Naive thymus-derived CD8-positive, alpha-beta T cell (primary cell): ENCODE data around the gene TSHR. TPM values are rescaled to one million over a fixed set of nuclear protein-coding genes. Genes with fewer than 3 reads are reported as not detected.
A peak's percentile ranks its signal among the peaks of the same experiment; 100 is the strongest.

Experiments
- ATAC-seq, 2 donors: fragments of 150-1000 bp; cut with Tn5 transposase in 1 of 2; sonication (Bioruptor Pico), chemical (Tn5 transposase) in 1 of 2; 1 replicate in 1 of 2; 2 replicates in 1 of 2; pipeline ENCODE4 v1.10.0; 2021; ENCODE audit warnings: mild to moderate bottlenecking in 2 of 2, moderate library complexity in 2 of 2
- POLR2A ChIA-PET: fragments of 350-600 bp; sonication (Branson Sonifier 250); formaldehyde crosslinking; loops from one replicate; lab custom pipeline; 2021; ENCODE audit warnings: antibody characterized with exemption; lab: Charles Lee
- DNase-seq, 10 donors: peaks; one replicate each; pipeline versions ENCODE4 v3.0.0 to v3.0.0-alpha.2; 2020 to 2022
- H3K27ac Mint-ChIP-seq, 10 donors: one replicate each; pipeline ENCODE4 v1.8.0; 2020 to 2022; ENCODE audit warnings: mild to moderate bottlenecking in 10 of 10, mixed read lengths in 10 of 10, moderate library complexity in 4 of 10, inconsistent platforms in 1 of 10
- H3K27me3 Mint-ChIP-seq, 5 donors: one replicate each; pipeline ENCODE4 v1.8.0; 2021 to 2022; ENCODE audit warnings: mixed read lengths in 5 of 5
- H3K36me3 Mint-ChIP-seq, 3 donors: one replicate each; pipeline ENCODE4 v1.8.0; 2020 to 2022; ENCODE audit warnings: mixed read lengths in 3 of 3, mild to moderate bottlenecking in 2 of 3, inconsistent platforms in 1 of 3
- H3K4me1 Mint-ChIP-seq, 4 donors: one replicate each; pipeline ENCODE4 v1.8.0; 2021 to 2022; ENCODE audit warnings: mixed read lengths in 4 of 4
- H3K4me3 Mint-ChIP-seq, 10 donors: one replicate each; pipeline ENCODE4 v1.8.0; 2020 to 2022; ENCODE audit warnings: mild to moderate bottlenecking in 10 of 10, mixed read lengths in 10 of 10, moderate library complexity in 6 of 10, inconsistent platforms in 1 of 10
- H3K9me3 Mint-ChIP-seq, 9 donors: one replicate each; pipeline ENCODE4 v1.8.0; 2020 to 2022; ENCODE audit warnings: mixed read lengths in 9 of 9, mild to moderate bottlenecking in 3 of 9, inconsistent platforms in 1 of 9, moderate library complexity in 1 of 9
- polyA plus RNA-seq, 3 donors: library from polyadenylated mRNA; unstranded; fragments of 300-500 nt; fragmentation: Illumina TruSeq; gene quantifications; one replicate each; pipeline ENCODE4 v1.2.3, GENCODE V29; 2021
- total RNA-seq, 8 experiments: library from RNA in 2 of 8; stranded (reverse) in 2 of 8; gene quantifications; one replicate each; pipeline ENCODE4 v1.2.3 and lab custom pipeline; 2021 to 2026

Gene TSHR
- total and polyA plus RNA-seq, 5 experiments from 2014 or later = 0.40 TPM; not detected in 4

- DNase-seq (no peak), ATAC-seq (no peak)
- H3K36me3 Mint-ChIP-seq = peaks cover 0 to 6% (median 0%) of the 10 kb centered on the region in 3 donors
- H3K27me3 Mint-ChIP-seq = no peaks in the 10 kb centered on the region
- POLR2A ChIA-PET = no interaction called here
- peaks cover 0 to 4% (median 0%) of the 10 kb centered on the region in 4 donors for H3K4me1 Mint-ChIP-seq
- H3K9me3 Mint-ChIP-seq = peaks cover 0 to 3% (median 0%) of the 10 kb centered on the region in 9 donors
- no peak overlapping the region for H3K4me3 Mint-ChIP-seq
- H3K27ac Mint-ChIP-seq = no peak overlapping the region
Observed at GRCh38 chr14:81161749-81162148, 206.3 kb downstream of the TSHR start.

- H3K4me1 Mint-ChIP-seq = peaks cover 0 to 4% (median 0%) of the 10 kb centered on the region in 4 donors
- DNase-seq (no peak), ATAC-seq (no peak)
- H3K4me3 Mint-ChIP-seq = no peak overlapping the region
- no peaks in the 10 kb centered on the region for H3K27me3 Mint-ChIP-seq
- H3K9me3 Mint-ChIP-seq = peaks cover 0 to 3% (median 0%) of the 10 kb centered on the region in 9 donors
- peaks cover 0 to 6% (median 0%) of the 10 kb centered on the region in 3 donors for H3K36me3 Mint-ChIP-seq
- POLR2A ChIA-PET = no interaction called here
- no peak overlapping the region for H3K27ac Mint-ChIP-seq
Observed at GRCh38 chr14:81162941-81163340, 207.5 kb downstream of the TSHR start.

GRCh38 chr14:81164167-81164774 is 208.8 kb downstream of the TSHR start:
- Mint-ChIP-seq H3K27me3 (no peaks in the 10 kb centered on the region), H3K4me1 (peaks cover 3 to 13% (median 8%) of the 10 kb centered on the region in 4 donors), H3K9me3 (peaks cover 0 to 3% (median 0%) of the 10 kb centered on the region in 9 donors), H3K27ac (no peak overlapping the region), H3K36me3 (peaks cover 0 to 4% (median 0%) of the 10 kb centered on the region in 3 donors), H3K4me3 (no peak overlapping the region)
- DNase-seq (peak in 2 of 10 donors; percentile 16 to 23), ATAC-seq (peak; percentile 49 to 60)
- POLR2A ChIA-PET = no interaction called here

- peaks cover 9 to 22% (median 17%) of the 10 kb centered on the region in 4 donors for H3K4me1 Mint-ChIP-seq
- H3K27me3 Mint-ChIP-seq = no peaks in the 10 kb centered on the region
- no peak overlapping the region for H3K27ac Mint-ChIP-seq
- DNase-seq = no peak
- H3K36me3 Mint-ChIP-seq = no peaks in the 10 kb centered on the region
- H3K4me3 Mint-ChIP-seq = no peak overlapping the region
- no peaks in the 10 kb centered on the region for H3K9me3 Mint-ChIP-seq
- POLR2A ChIA-PET = no interaction called here
- ATAC-seq = no peak
Observed at GRCh38 chr14:81165188-81165587, 209.8 kb downstream of the TSHR start.

- H3K27ac Mint-ChIP-seq = no peak overlapping the region
- no peaks in the 10 kb centered on the region for H3K36me3 Mint-ChIP-seq
- H3K9me3 Mint-ChIP-seq = no peaks in the 10 kb centered on the region
- H3K27me3 Mint-ChIP-seq = no peaks in the 10 kb centered on the region
- DNase-seq = no peak
- ATAC-seq = no peak
- H3K4me1 Mint-ChIP-seq = peaks cover 13 to 30% (median 26%) of the 10 kb centered on the region in 4 donors
- H3K4me3 Mint-ChIP-seq = no peak overlapping the region
- POLR2A ChIA-PET = no interaction called here
Observed at GRCh38 chr14:81166121-81166520, 210.7 kb downstream of the TSHR start.

- H3K27ac Mint-ChIP-seq = peak overlapping the region in 9 of 10 donors; percentile 90 to 97 (median 95)
- peak overlapping the region; percentile 88 to 97 (median 94) for H3K4me3 Mint-ChIP-seq
- no peaks in the 10 kb centered on the region for H3K27me3 Mint-ChIP-seq
- H3K4me1 Mint-ChIP-seq = peaks cover 13 to 30% (median 24%) of the 10 kb centered on the region in 4 donors
- ATAC-seq (no peak), DNase-seq (no peak)
- H3K36me3 Mint-ChIP-seq = no peaks in the 10 kb centered on the region
- POLR2A ChIA-PET = interaction anchor here (1.1 to 2.0 kb wide), 3 partner anchors 50 to 228 kb away, joined by 3 to 24 read pairs (median 10); partner anchors contain the start of genes CEP128 and GTF2A1
- no peaks in the 10 kb centered on the region for H3K9me3 Mint-ChIP-seq
Observed at GRCh38 chr14:81169267-81169666, 213.8 kb downstream of the TSHR start.

- Mint-ChIP-seq H3K27ac (peak overlapping the region; percentile 13 to 97 (median 94)), H3K4me1 (peaks cover 13 to 30% (median 24%) of the 10 kb centered on the region in 4 donors), H3K27me3 (no peaks in the 10 kb centered on the region), H3K9me3 (no peaks in the 10 kb centered on the region), H3K36me3 (no peaks in the 10 kb centered on the region), H3K4me3 (peak overlapping the region; percentile 88 to 97 (median 94))
- POLR2A ChIA-PET = interaction anchor here (0.5 to 2.0 kb wide), 6 partner anchors 9 to 364 kb away, joined by 3 to 24 read pairs (median 3); partner anchors contain the start of genes CEP128, GTF2A1 and SEL1L
- DNase-seq (peak in 1 of 10 donors; percentile 15), ATAC-seq (peak; percentile 25 to 36)
Observed at GRCh38 chr14:81169711-81170103, 214.3 kb downstream of the TSHR start.

GRCh38 chr14:81170104-81170828 is 214.8 kb downstream of the TSHR start:
- no peaks in the 10 kb centered on the region for H3K9me3 Mint-ChIP-seq
- H3K27me3 Mint-ChIP-seq = no peaks in the 10 kb centered on the region
- H3K36me3 Mint-ChIP-seq = no peaks in the 10 kb centered on the region
- peak overlapping the region; percentile 88 to 97 (median 94) for H3K4me3 Mint-ChIP-seq
- POLR2A ChIA-PET = interaction anchor here (0.5 to 2.0 kb wide), 7 partner anchors 10 to 363 kb away, joined by 3 to 24 read pairs (median 3); partner anchors contain the start of genes CEP128, GTF2A1 and SEL1L
- DNase-seq = peak; percentile 78 to 96 (median 84)
- peaks cover 13 to 30% (median 24%) of the 10 kb centered on the region in 4 donors for H3K4me1 Mint-ChIP-seq
- peak overlapping the region; percentile 13 to 97 (median 94) for H3K27ac Mint-ChIP-seq
- ATAC-seq = peak; percentile 96 to 98

GRCh38 chr14:81170829-81171195 is 215.4 kb downstream of the TSHR start:
- POLR2A ChIA-PET = interaction anchor here (1.2 to 2.0 kb wide), 5 partner anchors 25 to 363 kb away, joined by 3 to 24 read pairs (median 3); partner anchors contain the start of genes GTF2A1 and SEL1L
- DNase-seq (no peak), ATAC-seq (no peak)
- Mint-ChIP-seq H3K36me3 (no peaks in the 10 kb centered on the region), H3K9me3 (no peaks in the 10 kb centered on the region), H3K4me3 (peak overlapping the region in 9 of 10 donors; percentile 88 to 97 (median 94)), H3K4me1 (peaks cover 13 to 30% (median 24%) of the 10 kb centered on the region in 4 donors), H3K27me3 (no peaks in the 10 kb centered on the region), H3K27ac (peak overlapping the region in 8 of 10 donors; percentile 90 to 97 (median 95))

GRCh38 chr14:81172353-81172752 is 216.9 kb downstream of the TSHR start:
- POLR2A ChIA-PET = interaction anchor here (0.7 to 0.9 kb wide), 2 partner anchors 14 to 47 kb away, joined by 3 read pairs; no protein-coding TSS in a partner anchor
- Mint-ChIP-seq H3K4me3 (no peak overlapping the region), H3K4me1 (peaks cover 13 to 34% (median 30%) of the 10 kb centered on the region in 4 donors), H3K9me3 (no peaks in the 10 kb centered on the region), H3K27me3 (no peaks in the 10 kb centered on the region), H3K36me3 (peaks cover 0 to 2% (median 0%) of the 10 kb centered on the region in 3 donors), H3K27ac (no peak overlapping the region)
- no peak for DNase-seq
- no peak for ATAC-seq

GRCh38 chr14:81172881-81173280 is 217.5 kb downstream of the TSHR start:
- Mint-ChIP-seq H3K9me3 (no peaks in the 10 kb centered on the region), H3K4me3 (no peak overlapping the region), H3K27me3 (no peaks in the 10 kb centered on the region), H3K36me3 (peaks cover 0 to 4% (median 0%) of the 10 kb centered on the region in 3 donors), H3K27ac (no peak overlapping the region), H3K4me1 (peaks cover 13 to 39% (median 31%) of the 10 kb centered on the region in 4 donors)
- POLR2A ChIA-PET = interaction anchor here (0.7 to 0.9 kb wide), 2 partner anchors 13 to 46 kb away, joined by 3 read pairs; no protein-coding TSS in a partner anchor
- DNase-seq (no peak), ATAC-seq (no peak)

GRCh38 chr14:81176241-81176640 is 220.8 kb downstream of the TSHR start:
- Mint-ChIP-seq H3K4me3 (no peak overlapping the region), H3K4me1 (peaks cover 0 to 31% (median 6%) of the 10 kb centered on the region in 4 donors), H3K9me3 (no peaks in the 10 kb centered on the region), H3K36me3 (peaks cover 0 to 27% (median 6%) of the 10 kb centered on the region in 3 donors), H3K27me3 (no peaks in the 10 kb centered on the region), H3K27ac (peak overlapping the region in 3 of 10 donors; percentile 7 to 72 (median 51))
- DNase-seq (no peak), ATAC-seq (no peak)
- POLR2A ChIA-PET = no interaction called here
